H1 (cell line): ENCODE data around the gene SH2B2. TPM values are rescaled to one million over a fixed set of nuclear protein-coding genes. Genes with fewer than 3 reads are reported as not detected.

Experiments used
- ASH2L ChIP-seq: fragments of 200-600, 300-600 bp; sonication (generic); IDR thresholded peaks from one replicate; pipeline ENCODE4 v1.7.1; 2017; ENCODE audit warnings: low read length
- CHD7 ChIP-seq: fragments of 300-600 bp; sonication (generic); IDR thresholded peaks from 2 replicates; pipeline ENCODE4 v1.7.1; 2012; ENCODE audit warnings: low read length, moderate library complexity, mild to moderate bottlenecking, inconsistent platforms; ENCODE audit not compliant: insufficient replicate concordance
- GABPA ChIP-seq: IDR thresholded peaks from 2 replicates; pipeline ENCODE4 v1.6.1; 2011; ENCODE audit warnings: mild to moderate bottlenecking, low read length, moderate library complexity, borderline replicate concordance; ENCODE audit not compliant: insufficient read depth
- KDM1A ChIP-seq: fragments of 200-600, 300-600 bp; sonication (generic); IDR thresholded peaks from 2 replicates; pipeline ENCODE4 v1.7.1; 2016; ENCODE audit warnings: mild to moderate bottlenecking, low read length, borderline replicate concordance
- polyA plus RNA-seq, 7 experiments: library from polyadenylated mRNA; depleted of rRNA in 3 of 7; stranded (reverse) in 5 of 7; unstranded in 2 of 7; fragments of >200 nt in 5 of 7; fragments of 200-250 nt in 2 of 7; gene quantifications; 1 replicate in 5 of 7; 2 replicates in 1 of 7; 4 replicates in 1 of 7; pipeline versions ENCODE4 v1.2.1 to v1.2.3, GENCODE V29; 2011 to 2013; ENCODE audit warnings: missing spikeins in 2 of 7, mixed read lengths in 2 of 7
- total RNA-seq: library from RNA; stranded (reverse); fragmentation: NEBNext Ultra II Directional; extraction: Animal tissue kit (Norgen Biotek cat#: 25700); gene quantifications from 2 replicates; pipeline ENCODE4 v1.2.1, GENCODE V29; 2021

SH2B2 gene
- total and polyA plus RNA-seq, 2 of the 8 experiments (the other 6 are each of a cell fraction or from before 2014, with no cell fraction given): 11.5 to 18.7 TPM

GRCh38 chr7:102284891-102285539, 1.7 kb upstream of the SH2B2 start (continued):
- TF ChIP-seq CHD7: no peak
- no peak for TF ChIP-seq GABPA
- TF ChIP-seq ASH2L: no peak
- TF ChIP-seq KDM1A: no peak
